HepG2 (cell line): ENCODE measurements around the gene UBE2D4. TPM values are rescaled to one million over a fixed set of nuclear protein-coding genes. Genes with fewer than 3 reads are reported as not detected.
A peak's percentile ranks its signal among the peaks of the same experiment; 100 is the strongest.

Source experiments
- ARID2 ChIP-seq: sonication (generic); formaldehyde crosslinking; IDR thresholded peaks from 2 replicates; pipeline ENCODE4 v1.8.1; 2022; ENCODE audit warnings: mild to moderate bottlenecking, missing genetic modification reagents, borderline replicate concordance
- ATF5 ChIP-seq: sonication (generic); formaldehyde crosslinking; IDR thresholded peaks from 2 replicates; pipeline ENCODE4 v1.4.0; 2020; ENCODE audit warnings: mild to moderate bottlenecking, low read depth, missing genetic modification reagents
- ATRX ChIP-seq: sonication (generic); formaldehyde crosslinking; IDR thresholded peaks from 2 replicates; pipeline ENCODE4 v1.4.0; 2020; ENCODE audit warnings: missing genetic modification reagents, borderline replicate concordance
- CBFB ChIP-seq: sonication (generic); formaldehyde crosslinking; IDR thresholded peaks from 2 replicates; pipeline ENCODE4 v1.4.0; 2020; ENCODE audit warnings: missing genetic modification reagents
- CHD2 ChIP-seq: IDR thresholded peaks from 2 replicates; pipeline ENCODE4 v1.6.1; 2011; ENCODE audit warnings: low read depth, low read length, improper control_type of control experiment
- DMAP1 ChIP-seq: IDR thresholded peaks from 2 replicates; pipeline ENCODE4 v1.6.1; 2016
- EP300 ChIP-seq, 3 experiments: sonication (generic) in 1 of 3; formaldehyde crosslinking in 1 of 3; IDR thresholded peaks; 2 replicates each; pipeline versions ENCODE4 v1.5.1 to v1.6.1; 2011 to 2020; ENCODE audit warnings: low read depth in 2 of 3, low read length in 2 of 3, borderline replicate concordance in 1 of 3, improper control_type of control experiment in 1 of 3, mild to moderate bottlenecking in 1 of 3, missing genetic modification reagents in 1 of 3, moderate library complexity in 1 of 3
- GATAD1 ChIP-seq: IDR thresholded peaks from 2 replicates; pipeline ENCODE4 v1.6.1; 2016; ENCODE audit warnings: missing genetic modification reagents, missing compliant biosample characterization
- GLMP ChIP-seq: sonication (generic); formaldehyde crosslinking; IDR thresholded peaks from 2 replicates; pipeline ENCODE4 v1.9.0; 2021; ENCODE audit warnings: missing genetic modification reagents, mild to moderate bottlenecking, borderline replicate concordance
- HMG20B ChIP-seq: conservative IDR thresholded peaks from 2 replicates; pipeline ENCODE4 v1.6.1; 2016; ENCODE audit warnings: missing genetic modification reagents, missing compliant biosample characterization
- KDM2A ChIP-seq: sonication (generic); formaldehyde crosslinking; IDR thresholded peaks from 2 replicates; pipeline ENCODE4 v1.4.0; 2020; ENCODE audit warnings: low read depth, missing genetic modification reagents, borderline replicate concordance
- MEIS2 ChIP-seq: sonication (generic); formaldehyde crosslinking; IDR thresholded peaks from 2 replicates; pipeline ENCODE4 v1.9.0; 2021; ENCODE audit warnings: mild to moderate bottlenecking, missing genetic modification reagents
- NFKB2 ChIP-seq: sonication (generic); formaldehyde crosslinking; IDR thresholded peaks from 2 replicates; pipeline ENCODE4 v1.4.0; 2020; ENCODE audit warnings: missing genetic modification reagents, borderline replicate concordance
- NR0B2 ChIP-seq: sonication (generic); formaldehyde crosslinking; IDR thresholded peaks from 2 replicates; pipeline ENCODE4 v1.4.0; 2020; ENCODE audit warnings: mild to moderate bottlenecking, missing genetic modification reagents
- SP5 ChIP-seq: IDR thresholded peaks from 2 replicates; pipeline ENCODE4 v1.6.1; 2016; ENCODE audit warnings: low read depth, borderline replicate concordance
- XRCC5 ChIP-seq: fragments of 200-400 bp; formaldehyde crosslinking; optimal IDR thresholded peaks from 2 replicates; pipeline ENCODE3; 2017; ENCODE audit warnings: mild to moderate bottlenecking, low read length
- ZEB1 ChIP-seq: IDR thresholded peaks from 2 replicates; pipeline ENCODE4 v1.6.1; 2012; ENCODE audit warnings: mild to moderate bottlenecking, low read depth, inconsistent platforms; ENCODE audit not compliant: insufficient replicate concordance
- ZMYM3 ChIP-seq: sonication (generic); formaldehyde crosslinking; IDR thresholded peaks from 2 replicates; pipeline ENCODE4 v1.5.1; 2020; ENCODE audit warnings: mild to moderate bottlenecking, missing genetic modification reagents
- ZNF160 ChIP-seq: sonication (generic); formaldehyde crosslinking; IDR thresholded peaks from 2 replicates; pipeline ENCODE4 v1.8.0; 2022; ENCODE audit warnings: mild to moderate bottlenecking, inconsistent platforms, missing genetic modification reagents
- ZNF275 ChIP-seq: sonication (generic); formaldehyde crosslinking; IDR thresholded peaks from 2 replicates; pipeline ENCODE4 v1.8.0; 2022; ENCODE audit warnings: missing genetic modification reagents, mild to moderate bottlenecking, inconsistent platforms, borderline replicate concordance
- ZNF616 ChIP-seq: sonication (generic); formaldehyde crosslinking; IDR thresholded peaks from 2 replicates; pipeline ENCODE4 v1.5.0; 2020; ENCODE audit warnings: low read depth, mild to moderate bottlenecking, missing genetic modification reagents
- ZNF619 ChIP-seq: sonication (generic); formaldehyde crosslinking; IDR thresholded peaks from 2 replicates; pipeline ENCODE4 v1.4.0; 2020; ENCODE audit warnings: mild to moderate bottlenecking, missing genetic modification reagents
- ZNF768 ChIP-seq: sonication (generic); formaldehyde crosslinking; IDR thresholded peaks from 2 replicates; pipeline ENCODE4 v1.4.0; 2020; ENCODE audit warnings: missing genetic modification reagents
- ZNF850 ChIP-seq: sonication (generic); formaldehyde crosslinking; conservative IDR thresholded peaks from 2 replicates; pipeline ENCODE4 v1.9.0; 2021; ENCODE audit warnings: mild to moderate bottlenecking, missing genetic modification reagents
- ZNF891 ChIP-seq: sonication (generic); formaldehyde crosslinking; IDR thresholded peaks from 2 replicates; pipeline ENCODE4 v1.5.0; 2020; ENCODE audit warnings: mild to moderate bottlenecking, missing genetic modification reagents
- polyA plus RNA-seq, 8 experiments: library from polyadenylated mRNA; depleted of rRNA in 3 of 8; stranded (reverse) in 7 of 8; unstranded in 1 of 8; fragments of >200 nt; fragmentation: Illumina TruSeq in 4 of 8; extraction: Trizol in 4 of 8; gene quantifications; 2 replicates each; pipeline versions ENCODE4 v1.2.1 to v1.2.3, GENCODE V29; 2011 to 2016; ENCODE audit warnings: low read depth in 4 of 8, missing spikeins in 1 of 8, mixed read lengths in 1 of 8; ENCODE audit not compliant: insufficient read depth in 1 of 8
- total RNA-seq, 5 experiments: library from RNA; depleted of rRNA; stranded (reverse); fragments of >200 nt; fragmentation: Illumina TruSeq; extraction: Trizol; gene quantifications; 2 replicates each; pipeline ENCODE4 v1.2.3, GENCODE V29; 2016; ENCODE audit warnings: low read depth in 1 of 5

Gene UBE2D4
- total and polyA plus RNA-seq, 2 of the 13 experiments (the other 11 are each of a cell fraction or from before 2014, with no cell fraction given) = 9.9 to 16.0 TPM

GRCh38 chr7:43906331-43907010 is 19.8 kb upstream of the UBE2D4 start, which contains the start of gene URGCP (continued):
- TF ChIP-seq ZNF619 (CRISPR knock-in tag) = no peak
- TF ChIP-seq NR0B2 = peak; percentile 42; the same call in 1 of the 2 replicates
- TF ChIP-seq MEIS2 = 0 out of 2 replicates have a peak, but pooled peaks have one; percentile 20
- TF ChIP-seq CBFB = no peak
- no peak for TF ChIP-seq NFKB2 (CRISPR knock-in tag)
- no peak for TF ChIP-seq GATAD1 (CRISPR knock-in tag)
- peak; percentile 76 for TF ChIP-seq KDM2A (CRISPR knock-in tag)
- TF ChIP-seq XRCC5 = no peak
- no peak for TF ChIP-seq ATRX (CRISPR knock-in tag)
- no peak for TF ChIP-seq GLMP (CRISPR knock-in tag)
- TF ChIP-seq ARID2 (CRISPR knock-in tag) = no peak
- no peak for TF ChIP-seq ATF5
- TF ChIP-seq SP5 = no peak
- no peak for TF ChIP-seq ZNF160 (CRISPR knock-in tag)
- no peak for TF ChIP-seq ZNF850 (CRISPR knock-in tag)
- TF ChIP-seq ZMYM3 (CRISPR knock-in tag) = no peak
- 0 out of 2 replicates have a peak, but pooled peaks have one; percentile 20 for TF ChIP-seq ZNF768 (CRISPR knock-in tag)
- no peak for TF ChIP-seq ZNF275
- no peak for TF ChIP-seq DMAP1
- no peak for TF ChIP-seq ZNF616 (CRISPR knock-in tag)
- TF ChIP-seq HMG20B (CRISPR knock-in tag) = no peak
- no peak for TF ChIP-seq ZNF891 (CRISPR knock-in tag)
- TF ChIP-seq ZEB1 = peak; percentile 87
- TF ChIP-seq EP300 (IDR thresholded peaks at IDR 0.05; ENCODE audit: low read depth in 2 of 2, low read length in 2 of 2) = no peak
- no peak for TF ChIP-seq EP300 (CRISPR knock-in tag; IDR thresholded peaks at IDR 0.05; ENCODE audit: borderline replicate concordance)
- no peak for TF ChIP-seq CHD2
